Measurements from ENCODE around the gene ZNF724. TPM values are rescaled to one million over a fixed set of nuclear protein-coding genes. Genes with fewer than 3 reads are reported as not detected.
A peak's percentile ranks its signal among the peaks of the same experiment; 100 is the strongest.

Gene ZNF724
- total RNA-seq, 1 donor from 2014 or later, result 1.7 TPM

DNA sequence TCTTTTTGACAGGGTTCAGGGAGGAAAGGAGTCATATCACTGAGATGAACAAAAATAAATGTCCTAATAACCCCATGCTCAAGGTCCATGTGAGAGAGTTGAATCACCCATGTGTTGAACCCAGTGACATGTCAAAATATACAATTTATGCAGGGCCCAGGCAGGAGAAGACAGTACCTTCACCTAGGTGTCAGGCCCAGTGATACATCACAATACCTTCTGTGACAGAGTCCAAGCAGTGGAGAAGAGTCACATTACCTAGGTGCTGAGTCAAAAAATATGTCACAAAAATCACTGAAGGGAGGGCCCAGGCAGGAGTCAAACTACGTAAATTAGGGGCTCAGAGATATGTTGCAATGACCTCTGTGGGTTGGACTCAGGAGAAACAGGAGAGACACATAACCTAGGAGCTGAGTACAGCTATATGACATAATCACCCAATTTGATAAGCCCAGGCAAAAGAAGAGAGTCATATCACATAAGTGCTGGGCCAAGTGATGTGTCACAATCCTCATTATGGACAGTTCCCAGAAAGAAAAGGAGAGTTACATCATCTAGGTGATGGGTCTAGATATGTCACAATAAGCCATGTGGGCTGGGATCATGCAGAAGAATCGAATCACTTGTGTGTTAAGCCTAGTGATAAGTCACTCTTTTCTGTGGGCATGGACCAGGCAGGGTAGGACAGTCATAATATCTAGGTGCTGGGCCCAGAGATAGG, 13.8 kb upstream of the ZNF724 start:
- ATAC-seq (peak; percentile 39 to 56), DNase-seq (no peak)
- Histone ChIP-seq H3K4me3 (no peak overlapping the region), H3K4me1 (no peaks in the 10 kb centered on the region), H3K27ac (no peak overlapping the region), H3K9me3 (no peaks in the 10 kb centered on the region), H3K27me3 (ENCODE audit: low read depth) (no peaks in the 10 kb centered on the region), H3K36me3 (peaks cover 52% of the 10 kb centered on the region)
- TF ChIP-seq, protein P1, sequence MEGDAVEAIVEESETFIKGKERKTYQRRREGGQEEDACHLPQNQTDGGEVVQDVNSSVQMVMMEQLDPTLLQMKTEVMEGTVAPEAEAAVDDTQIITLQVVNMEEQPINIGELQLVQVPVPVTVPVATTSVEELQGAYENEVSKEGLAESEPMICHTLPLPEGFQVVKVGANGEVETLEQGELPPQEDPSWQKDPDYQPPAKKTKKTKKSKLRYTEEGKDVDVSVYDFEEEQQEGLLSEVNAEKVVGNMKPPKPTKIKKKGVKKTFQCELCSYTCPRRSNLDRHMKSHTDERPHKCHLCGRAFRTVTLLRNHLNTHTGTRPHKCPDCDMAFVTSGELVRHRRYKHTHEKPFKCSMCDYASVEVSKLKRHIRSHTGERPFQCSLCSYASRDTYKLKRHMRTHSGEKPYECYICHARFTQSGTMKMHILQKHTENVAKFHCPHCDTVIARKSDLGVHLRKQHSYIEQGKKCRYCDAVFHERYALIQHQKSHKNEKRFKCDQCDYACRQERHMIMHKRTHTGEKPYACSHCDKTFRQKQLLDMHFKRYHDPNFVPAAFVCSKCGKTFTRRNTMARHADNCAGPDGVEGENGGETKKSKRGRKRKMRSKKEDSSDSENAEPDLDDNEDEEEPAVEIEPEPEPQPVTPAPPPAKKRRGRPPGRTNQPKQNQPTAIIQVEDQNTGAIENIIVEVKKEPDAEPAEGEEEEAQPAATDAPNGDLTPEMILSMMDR (IDR thresholded peaks at IDR 0.05), result no peak
- intact Hi-C loops (cut with DNase I), result no loop called here

DNA sequence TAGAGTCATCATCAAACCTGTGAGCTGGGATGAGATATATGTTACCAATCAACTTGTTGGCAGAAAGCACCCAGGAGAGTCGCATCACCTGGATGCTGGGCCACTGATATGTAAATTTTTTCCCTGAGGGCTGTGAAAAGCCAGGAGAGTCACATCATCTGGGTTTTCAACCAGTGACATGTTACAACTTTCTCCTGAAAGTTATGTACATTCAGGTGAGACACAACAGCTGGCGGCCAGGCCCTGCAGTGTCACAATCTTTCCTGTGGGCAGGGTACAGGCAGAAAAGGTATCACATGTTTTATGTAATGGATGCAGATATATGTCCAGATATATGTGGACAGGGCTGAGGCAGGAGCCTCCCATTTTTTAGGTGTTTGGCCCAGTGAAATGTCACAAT, 13.2 kb upstream of the ZNF724 start:
- TF ChIP-seq, protein P1 (IDR thresholded peaks at IDR 0.05), result no peak
- ATAC-seq (no peak), DNase-seq (no peak)
- H3K27me3 ChIP-seq (ENCODE audit: low read depth), result no peaks in the 10 kb centered on the region
- no peak overlapping the region for H3K4me3 ChIP-seq
- intact Hi-C loops (cut with DNase I), result no loop called here
- H3K9me3 ChIP-seq, result no peaks in the 10 kb centered on the region
- peaks cover 51% of the 10 kb centered on the region for H3K36me3 ChIP-seq
- no peak overlapping the region for H3K27ac ChIP-seq
- no peaks in the 10 kb centered on the region for H3K4me1 ChIP-seq

DNA sequence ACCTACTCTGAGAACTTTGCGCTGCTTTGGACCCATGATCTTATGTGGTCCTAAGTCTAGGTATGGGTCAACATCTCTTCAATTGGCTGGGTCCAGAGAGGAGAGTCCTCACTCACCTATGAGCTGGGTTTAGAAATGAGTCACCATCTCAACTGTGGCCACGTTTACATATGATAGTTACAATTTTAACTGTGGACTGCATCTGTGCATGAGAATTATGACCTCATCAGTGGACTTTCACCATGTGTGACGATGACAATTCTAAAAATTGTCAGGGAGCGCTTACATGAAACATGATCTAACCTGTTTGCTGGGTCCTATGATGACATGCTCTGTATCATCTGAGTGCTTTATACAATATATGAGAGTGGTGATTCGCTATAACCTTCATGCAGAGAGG, 12.7 kb upstream of the ZNF724 start:
- ATAC-seq (no peak), DNase-seq (no peak)
- TF ChIP-seq, protein P1 (IDR thresholded peaks at IDR 0.05), result no peak
- H3K4me3 ChIP-seq, result no peak overlapping the region
- intact Hi-C loops (cut with DNase I), result no loop called here
- H3K27ac ChIP-seq, result no peak overlapping the region
- H3K9me3 ChIP-seq, result no peaks in the 10 kb centered on the region
- no peaks in the 10 kb centered on the region for H3K4me1 ChIP-seq
- H3K27me3 ChIP-seq (ENCODE audit: low read depth), result no peaks in the 10 kb centered on the region
- H3K36me3 ChIP-seq, result peaks cover 47% of the 10 kb centered on the region

GRCh38 chr19:23261496-23262020, 11.4 kb upstream of the ZNF724 start:
- Histone ChIP-seq H3K4me1 (no peaks in the 10 kb centered on the region), H3K27ac (no peak overlapping the region), H3K36me3 (peaks cover 36% of the 10 kb centered on the region), H3K4me3 (no peak overlapping the region), H3K9me3 (no peaks in the 10 kb centered on the region), H3K27me3 (ENCODE audit: low read depth) (no peaks in the 10 kb centered on the region)
- ATAC-seq (no peak), DNase-seq (no peak)
- TF ChIP-seq, protein P1 (IDR thresholded peaks at IDR 0.05), result no peak
- intact Hi-C loops (cut with DNase I), result no loop called here

DNA sequence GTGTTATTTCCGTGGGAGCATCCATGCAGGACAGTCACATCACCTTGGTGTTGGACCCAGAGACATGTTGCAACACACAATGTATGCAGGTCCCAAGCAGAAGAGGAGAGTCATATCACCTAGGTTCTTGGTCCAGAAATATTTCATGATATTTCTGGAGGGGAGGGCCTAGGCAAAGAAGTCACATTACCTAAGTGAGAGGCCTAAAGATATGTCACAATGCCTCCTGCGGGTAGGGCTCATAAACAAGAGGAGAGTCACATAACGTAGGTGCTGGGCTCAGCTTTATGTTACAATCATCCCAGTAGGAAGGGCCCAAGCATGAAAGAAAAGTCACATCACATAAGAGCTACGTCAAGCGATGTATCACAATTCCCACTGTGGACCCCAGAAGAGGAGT, 10.8 kb upstream of the ZNF724 start:
- DNase-seq (no peak), ATAC-seq (no peak)
- Histone ChIP-seq H3K27ac (no peak overlapping the region), H3K27me3 (ENCODE audit: low read depth) (no peaks in the 10 kb centered on the region), H3K4me1 (no peaks in the 10 kb centered on the region), H3K9me3 (no peaks in the 10 kb centered on the region), H3K36me3 (peaks cover 36% of the 10 kb centered on the region), H3K4me3 (no peak overlapping the region)
- intact Hi-C loops (cut with DNase I), result no loop called here
- TF ChIP-seq, protein P1 (IDR thresholded peaks at IDR 0.05), result no peak
